Esophagus squamous epithelium (tissue), 5 donors: ENCODE results near the gene CES2. TPM values are rescaled to one million over a fixed set of nuclear protein-coding genes. Genes with fewer than 3 reads are reported as not detected.
A peak's percentile ranks its signal among the peaks of the same experiment; 100 is the strongest.

Source experiments
- DNase-seq: peaks from one replicate; lab custom pipeline; 2025; lab: John Stamatoyannopoulos, UW
- H3K27ac ChIP-seq, 4 donors: fragments of 200-600 bp; sonication (generic); one replicate each; pipeline ENCODE4 v1.5.1; 2016 to 2019; ENCODE audit warnings: mild to moderate bottlenecking in 1 of 4
- H3K27me3 ChIP-seq, 4 donors: fragments of 200-600 bp; sonication (generic); 1 replicate in 3 of 4; 2 replicates in 1 of 4; pipeline versions ENCODE4 v1.5.1 to v1.6.0; 2017 to 2021; ENCODE audit warnings: antibody characterized with exemption in 1 of 4
- H3K36me3 ChIP-seq, 3 donors: fragments of 200-600 bp; sonication (generic); one replicate each; pipeline ENCODE4 v1.5.1; 2016 to 2019
- H3K4me1 ChIP-seq, 3 donors: fragments of 200-600 bp; sonication (generic); one replicate each; pipeline ENCODE4 v1.5.1; 2017 to 2019
- H3K4me3 ChIP-seq, 4 donors: fragments of 200-600 bp; sonication (generic); 1 replicate in 3 of 4; 2 replicates in 1 of 4; pipeline ENCODE4 v1.5.1; 2016 to 2019; ENCODE audit warnings: mild to moderate bottlenecking in 2 of 4, moderate library complexity in 1 of 4
- H3K9me3 ChIP-seq, 3 donors: fragments of 200-600 bp; sonication (generic); one replicate each; pipeline ENCODE4 v1.5.1; 2016 to 2019
- POLR2A ChIP-seq, 4 donors: fragments of 450-650 bp; IDR thresholded peaks; one replicate each; pipeline ENCODE4 v1.6.1; 2017; ENCODE audit warnings: antibody characterized with exemption in 4 of 4, mild to moderate bottlenecking in 4 of 4, moderate library complexity in 3 of 4
- WGBS, 2 donors: methylation state at CpG; one replicate each; pipeline ENCODE4 v1.1.5; 2018; 5-methylcytosine and 5-hydroxymethylcytosine counted together
- intact Hi-C: fragments of 100-400 bp; cut with DNase I; formaldehyde crosslinking; loops from one replicate; pipeline ENCODE4 v1.15.0; 2022
- total RNA-seq, 4 donors: library from RNA; depleted of rRNA; stranded (reverse); fragments of >200 nt; gene quantifications; one replicate each; pipeline ENCODE4 v1.1.0, GENCODE V29; 2016
- TF ChIP-seq, protein P1 (sequence below), 6 experiments: fragments of 450-650 bp in 4 of 6; fragments of 200-600 bp in 2 of 6; sonication (generic) in 2 of 6; IDR thresholded peaks; one replicate each; pipeline ENCODE4 v1.5.1; 2016 to 2019; ENCODE audit warnings: antibody characterized with exemption in 6 of 6, mild to moderate bottlenecking in 4 of 6, moderate library complexity in 4 of 6
- donor health status: DM: yes; HTN: yes; CAD: no.

CES2 gene
- total RNA-seq, 4 donors from 2014 or later: 120 to 250 (median 170) TPM

DNA sequence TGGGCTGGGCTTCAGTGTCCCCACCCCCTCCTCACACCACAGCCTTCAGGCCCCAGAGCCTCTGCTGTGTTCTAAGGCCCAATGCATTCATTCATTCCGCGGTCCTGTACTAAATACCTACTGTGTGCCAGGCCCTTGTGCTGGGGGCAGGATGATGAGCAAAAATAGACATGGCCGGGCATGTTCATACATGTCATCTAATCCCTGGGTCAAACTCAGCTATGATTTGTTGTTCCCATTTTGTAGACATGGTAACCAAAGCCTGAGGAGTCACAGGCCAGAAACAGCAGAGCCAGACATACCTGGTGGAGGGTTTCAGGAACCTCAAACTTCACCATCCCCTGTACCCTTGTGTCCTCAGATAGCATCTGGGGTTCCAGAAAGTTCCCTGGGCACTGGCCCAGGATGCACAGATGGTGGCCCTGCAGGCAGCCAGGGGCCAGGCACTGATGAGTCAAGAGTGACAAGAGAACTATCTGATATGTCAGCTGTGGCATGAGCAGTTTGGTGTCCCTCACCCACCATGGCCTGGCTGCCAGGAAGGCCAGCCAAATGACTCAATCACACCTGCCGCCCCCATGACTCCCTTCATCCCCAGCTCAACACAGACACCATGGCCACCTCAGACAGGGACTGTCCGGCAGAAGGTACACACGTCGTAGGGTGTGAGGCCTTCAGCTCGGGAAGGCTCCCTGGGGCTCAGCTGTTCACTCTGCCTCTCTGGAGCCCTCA lies 7.2 kb upstream of the CES2 start:
- Histone ChIP-seq H3K27me3 (peaks cover 0 to 27% (median 0%) of the 10 kb centered on the region in 4 donors), H3K4me1 (peaks cover 38 to 98% (median 43%) of the 10 kb centered on the region in 3 donors), H3K4me3 (no peak overlapping the region), H3K9me3 (no peaks in the 10 kb centered on the region), H3K36me3 (peaks cover 0 to 27% (median 0%) of the 10 kb centered on the region in 3 donors), H3K27ac (peak overlapping the region; percentile 9 to 90 (median 47))
- intact Hi-C loops: no loop called here
- WGBS, 2 donors: 46 to 74% methylated on average over 3 to 5 of the region's 8 CpGs
- no peak for DNase-seq
- TF ChIP-seq, protein P1, sequence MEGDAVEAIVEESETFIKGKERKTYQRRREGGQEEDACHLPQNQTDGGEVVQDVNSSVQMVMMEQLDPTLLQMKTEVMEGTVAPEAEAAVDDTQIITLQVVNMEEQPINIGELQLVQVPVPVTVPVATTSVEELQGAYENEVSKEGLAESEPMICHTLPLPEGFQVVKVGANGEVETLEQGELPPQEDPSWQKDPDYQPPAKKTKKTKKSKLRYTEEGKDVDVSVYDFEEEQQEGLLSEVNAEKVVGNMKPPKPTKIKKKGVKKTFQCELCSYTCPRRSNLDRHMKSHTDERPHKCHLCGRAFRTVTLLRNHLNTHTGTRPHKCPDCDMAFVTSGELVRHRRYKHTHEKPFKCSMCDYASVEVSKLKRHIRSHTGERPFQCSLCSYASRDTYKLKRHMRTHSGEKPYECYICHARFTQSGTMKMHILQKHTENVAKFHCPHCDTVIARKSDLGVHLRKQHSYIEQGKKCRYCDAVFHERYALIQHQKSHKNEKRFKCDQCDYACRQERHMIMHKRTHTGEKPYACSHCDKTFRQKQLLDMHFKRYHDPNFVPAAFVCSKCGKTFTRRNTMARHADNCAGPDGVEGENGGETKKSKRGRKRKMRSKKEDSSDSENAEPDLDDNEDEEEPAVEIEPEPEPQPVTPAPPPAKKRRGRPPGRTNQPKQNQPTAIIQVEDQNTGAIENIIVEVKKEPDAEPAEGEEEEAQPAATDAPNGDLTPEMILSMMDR (IDR thresholded peaks at IDR 0.05): no peak

DNA sequence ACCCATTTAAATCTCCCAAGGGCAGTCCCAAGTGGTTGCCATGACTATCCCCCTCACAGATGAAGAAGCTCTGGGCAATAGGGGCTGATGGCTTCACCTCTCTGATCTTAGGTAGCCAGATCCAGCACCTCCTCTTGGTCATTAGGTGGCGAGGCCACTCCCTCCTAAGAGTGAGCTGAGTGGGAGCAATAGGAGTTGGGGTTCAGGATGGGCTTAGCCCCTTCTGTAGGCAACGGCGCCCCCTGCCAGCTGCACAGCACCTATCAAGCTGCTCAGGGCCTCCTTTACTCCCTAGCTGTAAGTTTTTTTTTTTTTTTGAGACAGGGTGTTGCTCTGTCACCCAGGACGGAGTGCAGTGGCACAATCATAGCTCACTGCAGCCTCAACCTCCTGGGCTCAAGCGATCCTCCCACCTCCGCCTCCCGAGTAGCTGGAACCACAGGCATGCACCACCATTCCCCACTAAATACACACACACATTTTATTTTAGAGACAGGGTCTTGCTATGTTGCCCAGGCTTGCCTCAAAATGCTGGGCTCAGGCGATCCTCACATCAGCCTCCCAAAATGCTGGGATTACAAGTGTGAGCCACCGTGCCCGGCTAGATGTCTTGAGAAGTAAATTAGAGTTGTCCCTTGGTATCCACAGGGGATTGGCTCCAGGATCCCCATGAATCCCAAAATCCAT lies 6.5 kb upstream of the CES2 start:
- no peak overlapping the region for H3K4me3 ChIP-seq
- intact Hi-C loops: no loop called here
- WGBS, 2 donors: 77 to 79% methylated on average over 10 of the region's 10 CpGs
- peak overlapping the region; percentile 9 to 90 (median 47) for H3K27ac ChIP-seq
- TF ChIP-seq, protein P1 (IDR thresholded peaks at IDR 0.05): peak in 5 of 6 experiments; percentile 14 to 55 (median 29)
- TF ChIP-seq POLR2A (IDR thresholded peaks at IDR 0.05): no peak
- peaks cover 35 to 97% (median 41%) of the 10 kb centered on the region in 3 donors for H3K4me1 ChIP-seq
- no peaks in the 10 kb centered on the region for H3K9me3 ChIP-seq
- peaks cover 0 to 19% (median 0%) of the 10 kb centered on the region in 3 donors for H3K36me3 ChIP-seq
- H3K27me3 ChIP-seq: peaks cover 0 to 21% (median 0%) of the 10 kb centered on the region in 4 donors
- DNase-seq: no peak

DNA sequence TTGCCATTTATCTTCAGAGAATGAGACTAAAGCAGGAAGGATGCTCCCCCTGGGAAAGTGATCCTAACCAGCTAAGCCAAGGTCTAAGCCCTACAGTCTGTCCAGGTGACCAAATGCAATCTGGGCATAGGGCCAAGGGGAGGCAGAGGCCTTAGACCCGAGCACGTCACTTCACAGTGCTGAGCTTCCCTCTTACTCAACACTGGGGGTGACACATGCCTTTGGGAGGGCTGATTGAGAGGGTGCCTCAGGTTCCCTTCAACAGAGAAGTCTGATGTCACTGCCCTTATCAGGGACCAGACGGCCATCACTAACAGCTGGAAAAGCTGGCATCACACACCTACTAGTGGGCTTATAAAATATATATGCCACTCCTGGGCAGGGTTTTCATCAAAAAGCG lies 5.1 kb upstream of the CES2 start:
- no peak for TF ChIP-seq POLR2A (IDR thresholded peaks at IDR 0.05)
- TF ChIP-seq, protein P1 (IDR thresholded peaks at IDR 0.05): no peak
- Histone ChIP-seq H3K27me3 (peaks cover 0 to 8% (median 0%) of the 10 kb centered on the region in 4 donors), H3K4me3 (no peak overlapping the region), H3K9me3 (no peaks in the 10 kb centered on the region), H3K4me1 (peaks cover 23 to 86% (median 31%) of the 10 kb centered on the region in 3 donors), H3K36me3 (peaks cover 0 to 18% (median 0%) of the 10 kb centered on the region in 3 donors), H3K27ac (peak overlapping the region; percentile 5 to 77 (median 49))
- intact Hi-C loops: loop anchor here (5.0 kb wide), 1 partner anchor 33 kb away; no protein-coding TSS in a partner anchor
- DNase-seq: no peak
- 60 to 100% methylated on average over 1 to 3 of the region's 4 CpGs for WGBS, 2 donors

DNA sequence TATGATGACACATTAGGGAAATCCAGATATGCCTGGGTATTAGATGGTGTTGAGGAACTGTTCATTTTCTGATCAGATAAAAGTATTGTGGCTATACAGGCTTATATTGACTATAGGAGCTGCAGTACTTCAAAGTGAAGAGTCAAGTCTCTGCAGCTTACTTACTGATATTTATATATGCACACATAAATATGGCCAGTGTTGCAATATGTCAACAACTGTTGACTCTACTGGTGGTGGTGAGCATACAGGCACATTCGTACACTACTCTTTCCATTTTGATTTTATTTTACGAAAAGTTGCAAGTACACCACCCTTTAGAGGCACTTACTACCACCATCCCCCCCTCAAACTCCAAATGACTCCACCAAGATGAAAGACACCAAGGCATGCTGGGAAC lies 3.7 kb upstream of the CES2 start:
- intact Hi-C loops: loop anchor here (5.0 kb wide), 1 partner anchor 34 kb away; no protein-coding TSS in a partner anchor
- TF ChIP-seq, protein P1 (IDR thresholded peaks at IDR 0.05): no peak
- no peak for TF ChIP-seq POLR2A (IDR thresholded peaks at IDR 0.05)

More for the DNA sequence above, 3.7 kb upstream of the CES2 start:
- Histone ChIP-seq H3K27me3 (no peaks in the 10 kb centered on the region), H3K4me1 (peaks cover 33 to 86% (median 37%) of the 10 kb centered on the region in 3 donors), H3K36me3 (peaks cover 0 to 18% (median 0%) of the 10 kb centered on the region in 3 donors), H3K27ac (peak overlapping the region in 1 of 4 donors; percentile 98), H3K4me3 (no peak overlapping the region), H3K9me3 (no peaks in the 10 kb centered on the region)
- 81 to 94% methylated on average over 2 of the region's 2 CpGs for WGBS, 2 donors
- DNase-seq: no peak
